Calu3 (cell line): ENCODE measurements around the gene CHADL. TPM values are rescaled to one million over a fixed set of nuclear protein-coding genes. Genes with fewer than 3 reads are reported as not detected.

ENCODE experiments used
- BruUV-seq: library from RNA; stranded (reverse); fragments of 400-500 nt; replicated peaks from 2 replicates; lab custom pipeline; 2021; lab: Mats Ljungman, UMichigan
- CTCF ChIA-PET: fragments of 300-600 bp; sonication (Branson Sonifier 250); formaldehyde crosslinking; loops from one replicate; lab custom pipeline; 2022; ENCODE audit warnings: antibody characterized with exemption; lab: Charles Lee
- DNase-seq: peaks from one replicate; pipeline ENCODE4 v3.0.0; 2022
- H3K27ac Mint-ChIP-seq: one replicate; pipeline ENCODE4 v1.8.0; 2022; ENCODE audit warnings: mixed read lengths; ENCODE audit not compliant: unreplicated experiment
- H3K27me3 Mint-ChIP-seq: one replicate; pipeline ENCODE4 v1.8.0; 2022; ENCODE audit warnings: mixed read lengths; ENCODE audit not compliant: unreplicated experiment
- H3K36me3 Mint-ChIP-seq: one replicate; pipeline ENCODE4 v1.8.0; 2022; ENCODE audit warnings: mild to moderate bottlenecking, moderate library complexity, mixed read lengths; ENCODE audit not compliant: insufficient read depth, unreplicated experiment
- H3K4me1 Mint-ChIP-seq: one replicate; pipeline ENCODE4 v1.8.0; 2022; ENCODE audit warnings: mild to moderate bottlenecking, low read depth, mixed read lengths; ENCODE audit not compliant: unreplicated experiment
- H3K4me3 Mint-ChIP-seq: one replicate; pipeline ENCODE4 v1.8.0; 2022; ENCODE audit warnings: mild to moderate bottlenecking, low read depth, moderate library complexity, mixed read lengths; ENCODE audit not compliant: unreplicated experiment
- H3K9me3 Mint-ChIP-seq: one replicate; pipeline ENCODE4 v1.8.0; 2022; ENCODE audit warnings: low read depth, mixed read lengths; ENCODE audit not compliant: unreplicated experiment
- CTCF ChIP-seq: fragments of 200-600 bp; IDR thresholded peaks from one replicate; pipeline ENCODE4 v1.8.0; 2022; ENCODE audit warnings: antibody characterized with exemption; ENCODE audit not compliant: unreplicated experiment
- intact Hi-C: fragments of 100-400 bp; cut with micrococcal nuclease; formaldehyde crosslinking; loops from one replicate; pipeline ENCODE4 v1.10.0; 2022; ENCODE audit not compliant: unreplicated experiment
- total RNA-seq: library from RNA; stranded (reverse); gene quantifications from 2 replicates; pipeline ENCODE4 v1.2.3, GENCODE V29; 2022

CHADL gene
- total RNA-seq, 1 experiment from 2014 or later: 0.73 TPM

DNA sequence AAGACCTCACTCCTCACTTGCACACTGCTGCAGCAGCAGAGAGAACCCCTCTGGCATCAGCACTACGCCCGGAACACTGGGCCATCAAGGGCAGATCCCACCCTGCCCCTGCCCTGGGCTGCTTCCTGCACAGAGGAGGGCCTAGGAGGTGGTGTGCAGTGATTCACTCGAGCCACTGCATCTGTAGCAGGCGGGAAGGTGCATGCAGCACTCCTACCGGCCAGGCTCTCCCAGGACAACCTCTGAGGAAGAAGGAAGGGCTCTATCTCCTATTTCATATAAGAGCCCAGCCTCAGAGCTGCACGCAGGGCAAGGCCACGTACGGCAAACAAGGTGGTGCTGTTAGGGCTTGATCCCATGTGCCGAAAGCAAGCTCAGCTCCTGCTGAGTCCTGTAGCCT is 31.1 kb upstream of the CHADL start:
- DNase-seq: no peak
- no peaks in the 10 kb centered on the region for H3K9me3 Mint-ChIP-seq
- H3K4me1 Mint-ChIP-seq: no peaks in the 10 kb centered on the region
- intact Hi-C loops: no loop called here
- BruUV-seq: no TSS peak
- H3K27ac Mint-ChIP-seq: no peak overlapping the region
- CTCF ChIA-PET: no interaction called here
- H3K4me3 Mint-ChIP-seq: no peak overlapping the region
- peaks cover 86% of the 10 kb centered on the region for H3K36me3 Mint-ChIP-seq
- TF ChIP-seq CTCF: no peak
- H3K27me3 Mint-ChIP-seq: no peaks in the 10 kb centered on the region

- H3K36me3 Mint-ChIP-seq: peaks cover 95% of the 10 kb centered on the region
These were observed 27.2 kb upstream of the CHADL start for GRCh38 chr22:41267958-41268357.

GRCh38 chr22:41264408-41264941 is 23.7 kb upstream of the CHADL start:
- Mint-ChIP-seq H3K27ac (peak overlapping the region; percentile 1), H3K4me3 (no peak overlapping the region), H3K36me3 (peaks cover 92% of the 10 kb centered on the region), H3K27me3 (no peaks in the 10 kb centered on the region), H3K4me1 (no peaks in the 10 kb centered on the region), H3K9me3 (no peaks in the 10 kb centered on the region)
- no TSS peak for BruUV-seq
- no peak for DNase-seq
- CTCF ChIA-PET: interaction anchor here (0.6 kb wide), 1 partner anchor 53 kb away, joined by 4 read pairs; no protein-coding TSS in a partner anchor
- intact Hi-C loops: no loop called here
- TF ChIP-seq CTCF: no peak

More at GRCh38 chr22:41267958-41268357, 27.2 kb upstream of the CHADL start:
- Mint-ChIP-seq H3K27me3 (no peaks in the 10 kb centered on the region), H3K27ac (no peak overlapping the region), H3K9me3 (no peaks in the 10 kb centered on the region), H3K4me3 (no peak overlapping the region), H3K4me1 (no peaks in the 10 kb centered on the region)
- no peak for TF ChIP-seq CTCF
- CTCF ChIA-PET: no interaction called here
- no peak for DNase-seq
- intact Hi-C loops: no loop called here
- no TSS peak for BruUV-seq

DNA sequence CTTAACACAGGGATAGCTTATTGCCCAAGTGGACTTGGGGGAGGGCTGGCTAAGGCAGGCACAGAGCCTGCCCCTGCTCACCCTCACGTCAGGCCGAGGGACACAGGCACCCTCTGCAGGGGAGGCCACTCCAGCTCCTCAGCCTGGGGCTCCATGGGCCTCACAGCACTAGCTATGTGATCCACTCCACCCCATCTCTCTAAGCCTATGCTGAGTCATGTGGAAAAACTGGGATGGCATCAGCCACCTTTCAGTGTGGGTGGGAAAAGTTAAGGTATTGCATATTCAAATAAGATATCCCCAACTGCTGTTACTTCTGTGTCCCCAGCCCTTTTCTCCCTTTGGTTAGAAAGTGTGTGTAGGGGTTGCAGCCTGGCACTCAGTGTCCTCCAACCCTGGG is 23.0 kb upstream of the CHADL start:
- H3K4me3 Mint-ChIP-seq: no peak overlapping the region
- no peak for TF ChIP-seq CTCF
- H3K4me1 Mint-ChIP-seq: no peaks in the 10 kb centered on the region
- H3K9me3 Mint-ChIP-seq: no peaks in the 10 kb centered on the region
- H3K36me3 Mint-ChIP-seq: peaks cover 87% of the 10 kb centered on the region
- no TSS peak for BruUV-seq
- intact Hi-C loops: no loop called here
- H3K27me3 Mint-ChIP-seq: no peaks in the 10 kb centered on the region
- CTCF ChIA-PET: interaction anchor here (0.6 kb wide), 1 partner anchor 53 kb away, joined by 4 read pairs; no protein-coding TSS in a partner anchor
- DNase-seq: no peak
- no peak overlapping the region for H3K27ac Mint-ChIP-seq
